Neural progenitor cell (in vitro differentiated cells): ENCODE data around the gene OR51M1. TPM values are rescaled to one million over a fixed set of nuclear protein-coding genes. Genes with fewer than 3 reads are reported as not detected.
"Not testable (repeated sequence)": the region's sequence is repeated elsewhere in the genome, so short reads cannot be mapped to it uniquely, and the experiment has no call there.

Experiments used
- DNase-seq: peaks from one replicate; pipeline ENCODE4 v3.0.0-alpha.2; 2016; ENCODE audit warnings: low spot score
- H2AFZ ChIP-seq: fragments of 200-600 bp; sonication (generic); replicated peaks from 2 replicates; pipeline ENCODE4 v1.6.1; 2016; ENCODE audit warnings: antibody characterized with exemption
- H3F3A ChIP-seq: fragments of 200-600 bp; sonication (generic); 2 replicates; pipeline ENCODE4 v1.6.1; 2016; ENCODE audit warnings: antibody characterized with exemption, low read depth
- H3K27ac ChIP-seq: fragments of 200-600 bp; sonication (generic); 2 replicates; pipeline ENCODE4 v1.5.1; 2016; ENCODE audit warnings: mild to moderate bottlenecking
- H3K27me3 ChIP-seq: fragments of 200-600 bp; sonication (generic); 2 replicates; pipeline ENCODE4 v1.6.1; 2016; ENCODE audit warnings: mild to moderate bottlenecking, moderate library complexity
- H3K36me3 ChIP-seq: fragments of 200-600 bp; sonication (generic); 2 replicates; pipeline ENCODE4 v1.5.1; 2016
- H3K4me1 ChIP-seq: fragments of 200-600 bp; sonication (generic); 2 replicates; pipeline ENCODE4 v1.6.1; 2016; ENCODE audit warnings: mixed run types
- H3K4me2 ChIP-seq: fragments of 200-600 bp; sonication (generic); 2 replicates; pipeline ENCODE4 v1.6.1; 2016
- H3K4me3 ChIP-seq: fragments of 200-600 bp; sonication (generic); 2 replicates; pipeline ENCODE4 v1.5.1; 2016
- H3K79me2 ChIP-seq: fragments of 200-600 bp; sonication (generic); 2 replicates; pipeline ENCODE4 v1.6.1; 2016; ENCODE audit warnings: low read depth
- H3K9ac ChIP-seq: fragments of 200-600 bp; sonication (generic); 2 replicates; pipeline ENCODE4 v1.6.1; 2016
- H3K9me3 ChIP-seq: fragments of 200-600 bp; sonication (generic); 2 replicates; pipeline ENCODE4 v1.5.1; 2016; ENCODE audit warnings: low read depth
- H4K20me1 ChIP-seq: fragments of 200-600 bp; sonication (generic); 2 replicates; pipeline ENCODE4 v1.6.1; 2016; ENCODE audit warnings: low read depth
- H3K27ac Mint-ChIP-seq: 3 replicates; pipeline ENCODE4 v1.8.0; 2021; ENCODE audit warnings: mixed read lengths
- H3K27me3 Mint-ChIP-seq: 2 replicates; pipeline ENCODE4 v1.8.0; 2022; ENCODE audit warnings: low read depth, mild to moderate bottlenecking, inconsistent platforms, moderate library complexity, mixed read lengths; ENCODE audit not compliant: insufficient read depth
- H3K36me3 Mint-ChIP-seq: 3 replicates; pipeline ENCODE4 v1.8.0; 2021; ENCODE audit warnings: mixed read lengths
- H3K4me1 Mint-ChIP-seq: 3 replicates; pipeline ENCODE4 v1.8.0; 2021; ENCODE audit warnings: mixed read lengths
- H3K4me3 Mint-ChIP-seq: 3 replicates; pipeline ENCODE4 v1.8.0; 2021; ENCODE audit warnings: mild to moderate bottlenecking, moderate library complexity, mixed read lengths
- H3K9me3 Mint-ChIP-seq: 3 replicates; pipeline ENCODE4 v1.8.0; 2020; ENCODE audit warnings: mixed read lengths
- EZH2 ChIP-seq: fragments of 200-600 bp; sonication (generic); IDR thresholded peaks from 2 replicates; pipeline ENCODE4 v1.6.1; 2017; ENCODE audit warnings: antibody characterized with exemption, mild to moderate bottlenecking, moderate library complexity
- EZH2phosphoT487 ChIP-seq: fragments of 200-600 bp; sonication (generic); IDR thresholded peaks from 2 replicates; pipeline ENCODE4 v1.6.1; 2017; ENCODE audit warnings: antibody characterized with exemption
- total RNA-seq: library from RNA; depleted of rRNA; stranded (reverse); fragments of >200 nt; gene quantifications from 2 replicates; pipeline ENCODE4 v1.2.3, GENCODE V29; 2015; ENCODE audit warnings: low replicate concordance
- TF ChIP-seq, protein P1 (sequence below): fragments of 200-600 bp; sonication (generic); IDR thresholded peaks from 2 replicates; pipeline ENCODE4 v1.5.1; 2017; ENCODE audit warnings: antibody characterized with exemption, mild to moderate bottlenecking

OR51M1 gene, protein sequence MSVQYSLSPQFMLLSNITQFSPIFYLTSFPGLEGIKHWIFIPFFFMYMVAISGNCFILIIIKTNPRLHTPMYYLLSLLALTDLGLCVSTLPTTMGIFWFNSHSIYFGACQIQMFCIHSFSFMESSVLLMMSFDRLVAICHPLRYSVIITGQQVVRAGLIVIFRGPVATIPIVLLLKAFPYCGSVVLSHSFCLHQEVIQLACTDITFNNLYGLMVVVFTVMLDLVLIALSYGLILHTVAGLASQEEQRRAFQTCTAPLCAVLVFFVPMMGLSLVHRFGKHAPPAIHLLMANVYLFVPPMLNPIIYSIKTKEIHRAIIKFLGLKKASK
- total RNA-seq, result not detected in 2 replicates

DNA sequence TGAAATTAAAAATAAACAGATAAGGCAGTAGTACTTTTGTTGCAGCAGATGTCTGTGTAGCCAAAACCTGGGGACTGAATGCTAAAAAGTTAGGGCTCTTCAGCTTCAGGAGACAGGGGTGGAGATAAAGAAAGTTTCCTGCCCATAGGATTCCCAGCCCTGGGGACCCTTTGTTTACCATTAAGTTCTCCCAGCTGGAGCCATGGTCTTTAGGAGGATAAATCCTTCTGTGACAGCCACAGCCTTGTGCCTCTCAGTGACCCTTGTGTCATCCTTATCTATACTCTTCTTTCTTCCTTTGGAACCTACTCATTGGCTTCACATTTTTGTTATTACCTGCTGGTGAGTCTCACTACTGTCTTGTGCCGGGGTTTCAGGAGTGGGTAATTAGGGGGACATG, at the start of gene OR51M1:
Gene OR51M1, plus strand, starts transcription at position 237 of the 400 bp plus-strand sequence. CDS start 5,587 bp downstream, outside the sequence.
- H4K20me1 ChIP-seq, result no peaks in the 10 kb centered on the region
- H2AFZ ChIP-seq, result no peak within 1 kb of the TSS
- Mint-ChIP-seq H3K36me3 (no peaks in the 10 kb centered on the region), H3K4me1 (no peaks in the 10 kb centered on the region), H3K27me3 (peaks cover 2% of the 10 kb centered on the region), H3K27ac (no peak within 1 kb of the TSS), H3K9me3 (no peaks in the 10 kb centered on the region), H3K4me3 (no peak within 1 kb of the TSS)
- H3K79me2 ChIP-seq, result no peaks in the 10 kb centered on the region
- TF ChIP-seq, protein P1, sequence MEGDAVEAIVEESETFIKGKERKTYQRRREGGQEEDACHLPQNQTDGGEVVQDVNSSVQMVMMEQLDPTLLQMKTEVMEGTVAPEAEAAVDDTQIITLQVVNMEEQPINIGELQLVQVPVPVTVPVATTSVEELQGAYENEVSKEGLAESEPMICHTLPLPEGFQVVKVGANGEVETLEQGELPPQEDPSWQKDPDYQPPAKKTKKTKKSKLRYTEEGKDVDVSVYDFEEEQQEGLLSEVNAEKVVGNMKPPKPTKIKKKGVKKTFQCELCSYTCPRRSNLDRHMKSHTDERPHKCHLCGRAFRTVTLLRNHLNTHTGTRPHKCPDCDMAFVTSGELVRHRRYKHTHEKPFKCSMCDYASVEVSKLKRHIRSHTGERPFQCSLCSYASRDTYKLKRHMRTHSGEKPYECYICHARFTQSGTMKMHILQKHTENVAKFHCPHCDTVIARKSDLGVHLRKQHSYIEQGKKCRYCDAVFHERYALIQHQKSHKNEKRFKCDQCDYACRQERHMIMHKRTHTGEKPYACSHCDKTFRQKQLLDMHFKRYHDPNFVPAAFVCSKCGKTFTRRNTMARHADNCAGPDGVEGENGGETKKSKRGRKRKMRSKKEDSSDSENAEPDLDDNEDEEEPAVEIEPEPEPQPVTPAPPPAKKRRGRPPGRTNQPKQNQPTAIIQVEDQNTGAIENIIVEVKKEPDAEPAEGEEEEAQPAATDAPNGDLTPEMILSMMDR, result no peak
- no peak for TF ChIP-seq EZH2phosphoT487
- no peak for TF ChIP-seq EZH2
- peaks cover 28% of the 10 kb centered on the region for H3F3A ChIP-seq
- H3K4me3 ChIP-seq, result peak within 1 kb of the TSS; percentile 20
- H3K4me1 ChIP-seq, result peaks cover 30% of the 10 kb centered on the region
- no peak within 1 kb of the TSS for H3K9ac ChIP-seq
- peaks cover 35% of the 10 kb centered on the region for H3K27me3 ChIP-seq
- peak within 1 kb of the TSS; percentile 92 for H3K27ac ChIP-seq
- H3K4me2 ChIP-seq, result peak within 1 kb of the TSS; percentile 73
- no peaks in the 10 kb centered on the region for H3K9me3 ChIP-seq
- no peaks in the 10 kb centered on the region for H3K36me3 ChIP-seq
- DNase-seq, result peak; percentile 82

DNA sequence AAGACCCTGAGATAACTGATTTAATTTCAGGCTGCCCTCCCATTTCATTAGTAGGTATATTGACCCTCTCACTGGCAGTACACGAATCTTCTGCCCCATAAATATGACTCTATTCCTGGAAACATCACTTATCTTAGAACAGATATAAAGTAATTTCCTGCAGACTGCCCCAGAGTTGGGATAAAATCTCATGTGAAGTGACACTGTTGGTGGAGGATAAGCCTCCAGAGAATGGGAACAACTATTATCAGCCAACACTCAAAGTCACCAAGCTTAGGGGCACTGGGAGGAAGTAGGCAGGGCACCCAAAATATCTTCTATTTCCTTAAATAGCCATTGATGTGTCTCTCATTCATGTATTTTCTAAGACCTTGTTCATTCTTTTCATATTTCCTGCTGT, 48.4 kb upstream of the OR51M1 start:
- Histone ChIP-seq H3K27me3 (no peaks in the 10 kb centered on the region), H3K9ac (no peak overlapping the region), H3K36me3 (no peaks in the 10 kb centered on the region), H3K4me1 (peaks cover 4% of the 10 kb centered on the region), H4K20me1 (no peaks in the 10 kb centered on the region), H3F3A (no peaks in the 10 kb centered on the region), H3K79me2 (no peaks in the 10 kb centered on the region), H3K9me3 (no peaks in the 10 kb centered on the region), H2AFZ (no peak overlapping the region), H3K27ac (no peak overlapping the region), H3K4me2 (no peak overlapping the region), H3K4me3 (no peak overlapping the region)
- H3K9me3 Mint-ChIP-seq, result no peaks in the 10 kb centered on the region
- H3K27ac Mint-ChIP-seq, result no peak overlapping the region
- no peak overlapping the region for H3K4me3 Mint-ChIP-seq
- peaks cover 2% of the 10 kb centered on the region for H3K27me3 Mint-ChIP-seq
- no peaks in the 10 kb centered on the region for H3K4me1 Mint-ChIP-seq
- no peak for DNase-seq
- TF ChIP-seq EZH2phosphoT487 (no peak), EZH2 (no peak)
- TF ChIP-seq, protein P1, result no peak
- H3K36me3 Mint-ChIP-seq, result no peaks in the 10 kb centered on the region

GRCh38 chr11:5336331-5336730, 47.3 kb upstream of the OR51M1 start:
- no peaks in the 10 kb centered on the region for H3K27me3 ChIP-seq
- TF ChIP-seq, protein P1, result no peak
- TF ChIP-seq EZH2phosphoT487 (no peak), EZH2 (no peak)

GRCh38 chr11:5337253-5337652, 46.4 kb upstream of the OR51M1 start:
- DNase-seq, result not testable (repeated sequence)

More at GRCh38 chr11:5336331-5336730, 47.3 kb upstream of the OR51M1 start:
- Mint-ChIP-seq H3K9me3 (no peaks in the 10 kb centered on the region), H3K27me3 (peaks cover 2% of the 10 kb centered on the region), H3K36me3 (no peaks in the 10 kb centered on the region), H3K4me3 (no peak overlapping the region), H3K27ac (no peak overlapping the region), H3K4me1 (no peaks in the 10 kb centered on the region)
- H3K4me3 ChIP-seq, result no peak overlapping the region
- no peak for DNase-seq
- no peaks in the 10 kb centered on the region for H3K9me3 ChIP-seq
- H3K9ac ChIP-seq, result no peak overlapping the region
- H3K79me2 ChIP-seq, result no peaks in the 10 kb centered on the region
- no peaks in the 10 kb centered on the region for H3F3A ChIP-seq
- H3K4me2 ChIP-seq, result no peak overlapping the region
- no peak overlapping the region for H2AFZ ChIP-seq
- no peaks in the 10 kb centered on the region for H4K20me1 ChIP-seq
- H3K4me1 ChIP-seq, result peaks cover 4% of the 10 kb centered on the region
- H3K27ac ChIP-seq, result no peak overlapping the region
- H3K36me3 ChIP-seq, result no peaks in the 10 kb centered on the region

More at GRCh38 chr11:5337253-5337652, 46.4 kb upstream of the OR51M1 start:
- not testable (repeated sequence) for H3K4me2 ChIP-seq, H3K4me3 Mint-ChIP-seq, H3K36me3 ChIP-seq, H2AFZ ChIP-seq, H3K4me3 ChIP-seq, H3F3A ChIP-seq, H3K36me3 Mint-ChIP-seq, H3K27ac ChIP-seq, H3K27me3 Mint-ChIP-seq, H3K27me3 ChIP-seq, H3K9me3 Mint-ChIP-seq, H3K79me2 ChIP-seq, H3K27ac Mint-ChIP-seq, H3K9ac ChIP-seq, H4K20me1 ChIP-seq, H3K4me1 Mint-ChIP-seq, H3K9me3 ChIP-seq, H3K4me1 ChIP-seq
